Placental pericyte (primary cell): ENCODE data around the gene XNDC1N. TPM values are rescaled to one million over a fixed set of nuclear protein-coding genes. Genes with fewer than 3 reads are reported as not detected.

Experiments
- total RNA-seq: library from RNA; depleted of rRNA; stranded (reverse); fragments of >200 nt; gene quantifications from 2 replicates; pipeline ENCODE4 v1.2.3, GENCODE V29; 2012

Gene XNDC1N
- total RNA-seq: 9.2 and 13.9 TPM in 2 replicates

GRCh38 chr11:71927820-71928736 lies at the start of gene XNDC1N:
XNDC1N (minus strand) TSS chr11:71928594; CDS start chr11:71923353, 5,241 bp downstream.

GRCh38 chr11:71928737-71929443 lies 496 bp upstream of the XNDC1N start, which contains the start of gene RNF121:
RNF121 (plus strand) TSS chr11:71929046; CDS start chr11:71929062, 16 bp downstream.

Other genes with a start within 250 kb of the XNDC1N start
- not detected in 2 replicates for gene DEFB108B, start 95.4 kb downstream of the XNDC1N start, total RNA-seq
- gene DEFB131B, start 50.1 kb downstream of the XNDC1N start, total RNA-seq: not detected in 2 replicates
- gene RNF121, start 452 bp upstream of the XNDC1N start, total RNA-seq: 37.4 and 47.2 TPM in 2 replicates
- 3.3 and 3.7 TPM in 2 replicates for gene IL18BP, start 70.3 kb upstream of the XNDC1N start, total RNA-seq
- 132 and 185 TPM in 2 replicates for gene NUMA1, start 151.9 kb upstream of the XNDC1N start, total RNA-seq
- gene LRRC51, start 152.3 kb upstream of the XNDC1N start, total RNA-seq: 3.7 and 5.3 TPM in 2 replicates
- gene LAMTOR1, start 174.7 kb upstream of the XNDC1N start, total RNA-seq: 132 and 155 TPM in 2 replicates
- not detected in 2 replicates for gene TOMT, start 177.3 kb upstream of the XNDC1N start, total RNA-seq
- gene ANAPC15, start 184.1 kb upstream of the XNDC1N start, total RNA-seq: 25.5 and 43.1 TPM in 2 replicates
- 2.1 TPM in 1 of 2 replicates, not detected in the other for gene FOLR3, start 207.1 kb upstream of the XNDC1N start, total RNA-seq